Cardiac fibroblast (primary cell): Measurements from ENCODE around the gene SND1.
A peak's percentile ranks its signal among the peaks of the same experiment; 100 is the strongest.

Source experiments
- DNase-seq, 2 donors: peaks; one replicate each; pipeline versions ENCODE4 v3.0.0 to v3.0.0-alpha.2; 2010; ENCODE audit warnings: low read depth in 2 of 2
- H3K4me3 ChIP-seq, 2 donors: replicated peaks in 1 of 2; 1 replicate in 1 of 2; 2 replicates in 1 of 2; pipeline ENCODE4 v1.5.1; 2011; ENCODE audit warnings: low read depth in 2 of 2, low read length in 2 of 2, mild to moderate bottlenecking in 2 of 2, moderate library complexity in 1 of 2
- TF ChIP-seq, protein P1 (sequence below): IDR thresholded peaks from one replicate; pipeline ENCODE4 v1.5.1; 2011; ENCODE audit warnings: low read depth, mild to moderate bottlenecking, low read length, inconsistent platforms

The SND1 gene

DNA sequence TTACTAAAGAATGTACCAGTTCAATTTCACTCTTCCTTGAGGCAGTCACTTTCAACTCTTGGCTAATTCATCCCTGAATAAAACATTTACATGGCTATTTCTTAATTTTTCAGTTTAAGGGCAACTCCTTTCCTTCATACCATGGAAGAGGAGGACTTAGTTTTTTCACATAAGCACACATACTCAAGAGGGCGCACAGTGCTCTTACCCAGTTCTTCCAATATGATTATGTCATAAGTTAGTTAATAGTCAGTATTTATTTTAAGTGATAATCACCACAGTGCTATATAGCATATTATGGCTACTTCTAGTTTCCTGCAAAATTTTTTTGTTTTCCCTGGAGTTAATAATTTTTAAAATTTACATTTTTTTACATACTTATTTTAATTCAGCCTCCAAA, 58.6 kb downstream of the SND1 start:
- TF ChIP-seq, protein P1, sequence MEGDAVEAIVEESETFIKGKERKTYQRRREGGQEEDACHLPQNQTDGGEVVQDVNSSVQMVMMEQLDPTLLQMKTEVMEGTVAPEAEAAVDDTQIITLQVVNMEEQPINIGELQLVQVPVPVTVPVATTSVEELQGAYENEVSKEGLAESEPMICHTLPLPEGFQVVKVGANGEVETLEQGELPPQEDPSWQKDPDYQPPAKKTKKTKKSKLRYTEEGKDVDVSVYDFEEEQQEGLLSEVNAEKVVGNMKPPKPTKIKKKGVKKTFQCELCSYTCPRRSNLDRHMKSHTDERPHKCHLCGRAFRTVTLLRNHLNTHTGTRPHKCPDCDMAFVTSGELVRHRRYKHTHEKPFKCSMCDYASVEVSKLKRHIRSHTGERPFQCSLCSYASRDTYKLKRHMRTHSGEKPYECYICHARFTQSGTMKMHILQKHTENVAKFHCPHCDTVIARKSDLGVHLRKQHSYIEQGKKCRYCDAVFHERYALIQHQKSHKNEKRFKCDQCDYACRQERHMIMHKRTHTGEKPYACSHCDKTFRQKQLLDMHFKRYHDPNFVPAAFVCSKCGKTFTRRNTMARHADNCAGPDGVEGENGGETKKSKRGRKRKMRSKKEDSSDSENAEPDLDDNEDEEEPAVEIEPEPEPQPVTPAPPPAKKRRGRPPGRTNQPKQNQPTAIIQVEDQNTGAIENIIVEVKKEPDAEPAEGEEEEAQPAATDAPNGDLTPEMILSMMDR = no peak
- H3K4me3 ChIP-seq = no peak overlapping the region
- DNase-seq = peak in 1 of 2 donors; percentile 21

DNA sequence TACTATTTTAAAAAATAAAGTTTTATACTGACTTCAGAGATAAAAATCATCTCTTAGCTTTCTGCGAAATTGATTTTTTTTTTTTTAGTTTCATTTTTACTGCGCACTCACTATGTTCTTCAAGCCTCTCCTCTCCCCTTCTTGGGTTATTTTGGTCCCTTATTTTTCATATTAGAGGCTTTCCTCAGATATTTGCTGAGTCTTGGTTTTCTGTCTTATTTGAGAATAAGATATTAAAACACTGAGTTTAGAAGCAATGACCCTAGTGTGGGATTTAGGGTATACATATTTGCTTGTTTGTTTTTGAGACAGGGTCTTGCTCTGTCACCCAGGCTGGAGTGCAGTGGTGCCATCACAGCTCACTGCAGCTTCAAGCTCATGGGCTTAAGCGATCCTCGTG, 59.9 kb downstream of the SND1 start:
- TF ChIP-seq, protein P1 = no peak
- DNase-seq = no peak
- no peak overlapping the region for H3K4me3 ChIP-seq

DNA sequence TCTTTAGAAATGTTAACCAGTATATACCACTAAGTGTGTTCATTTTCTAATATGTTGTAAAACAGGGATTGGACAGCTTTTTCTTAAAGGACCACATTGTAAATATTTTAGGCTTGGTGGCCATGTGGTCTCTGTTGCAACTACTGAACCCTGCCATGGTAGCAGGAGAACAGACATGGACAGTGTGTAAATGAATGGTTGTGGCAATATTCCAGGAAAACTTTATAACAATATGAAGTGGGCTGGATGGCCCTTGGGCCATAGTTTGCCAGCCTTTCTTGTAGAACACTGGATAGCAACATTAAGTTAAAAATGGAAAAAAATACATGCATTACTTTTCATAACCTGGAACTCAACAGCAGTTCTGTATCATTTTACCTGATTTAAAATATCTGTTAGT, 61.0 kb downstream of the SND1 start:
- no peak for DNase-seq
- H3K4me3 ChIP-seq = no peak overlapping the region
- TF ChIP-seq, protein P1 = no peak

DNA sequence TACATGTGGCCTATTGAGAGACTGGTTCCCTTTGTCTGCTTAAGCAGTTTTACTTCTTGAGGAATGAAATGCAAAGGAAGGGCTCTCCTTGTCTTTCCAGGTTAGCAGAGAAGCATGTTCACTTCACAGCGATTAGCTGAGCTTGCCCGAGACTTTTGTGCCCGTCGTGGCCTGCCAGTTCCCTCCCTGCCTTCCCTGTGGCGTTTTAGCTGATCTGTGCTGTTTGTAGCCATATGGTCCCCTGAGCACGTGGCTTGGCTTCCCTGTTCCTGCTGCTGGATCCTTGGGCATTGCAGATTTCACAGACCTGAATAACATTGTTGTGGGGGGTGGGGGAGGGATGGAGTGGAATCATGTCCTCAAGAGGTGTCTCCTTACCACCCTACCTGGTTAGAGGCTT, 61.8 kb downstream of the SND1 start:
- H3K4me3 ChIP-seq = no peak overlapping the region
- TF ChIP-seq, protein P1 = no peak
- no peak for DNase-seq

DNA sequence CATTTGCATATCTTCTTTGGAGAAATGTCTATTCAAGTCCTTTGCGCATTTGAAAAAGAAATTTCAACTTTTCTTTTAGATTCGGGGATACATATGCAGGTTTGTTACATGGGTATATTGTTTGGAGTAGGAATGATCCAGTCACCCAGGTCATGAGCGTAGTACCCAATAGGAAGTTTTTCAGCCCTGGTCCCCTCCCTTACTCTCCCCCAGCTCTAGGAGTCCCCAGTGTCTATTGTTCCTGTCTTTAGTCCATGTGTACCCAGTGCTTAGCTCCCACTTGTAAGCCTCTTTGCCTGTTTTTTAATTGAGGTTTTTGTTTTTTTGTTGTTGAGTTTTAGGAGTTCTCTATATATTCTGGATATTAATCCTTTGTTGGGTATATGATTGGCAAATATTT, 63.3 kb downstream of the SND1 start:
- H3K4me3 ChIP-seq = no peak overlapping the region
- TF ChIP-seq, protein P1 = no peak
- DNase-seq = no peak

DNA sequence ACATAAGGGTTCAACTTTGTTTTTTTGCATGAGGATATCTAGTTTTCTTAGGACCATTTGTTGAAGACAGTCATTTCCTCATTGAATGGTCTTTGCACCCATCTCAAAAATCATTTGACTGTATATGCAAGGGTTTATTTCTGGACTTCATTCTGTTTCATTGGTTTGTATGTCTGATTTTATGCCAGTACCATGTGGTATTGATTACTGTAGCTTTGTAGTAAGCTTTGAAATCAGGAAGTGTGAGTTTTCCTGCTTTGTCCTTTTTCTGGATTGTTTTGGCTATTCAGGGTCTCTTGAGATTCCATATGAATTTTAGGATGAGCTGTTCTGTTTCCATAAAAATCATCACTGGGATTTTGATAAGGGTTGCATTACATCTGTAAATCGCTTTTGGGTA, 63.9 kb downstream of the SND1 start:
- DNase-seq = no peak
- TF ChIP-seq, protein P1 = no peak
- H3K4me3 ChIP-seq = no peak overlapping the region
